C4-2B (cell line): ENCODE data around the gene SLC16A5.

Experiments
- CTCF ChIP-seq: fragments of 450-650 bp; conservative IDR thresholded peaks from 2 replicates; pipeline ENCODE4 v1.5.1; 2017; ENCODE audit warnings: mild to moderate bottlenecking
- ZFX ChIP-seq: fragments of 450-650 bp; IDR thresholded peaks from 2 replicates; pipeline ENCODE4 v1.6.1; 2017

- TF ChIP-seq CTCF (no peak), ZFX (no peak)
These were observed 21.9 kb downstream of the SLC16A5 start, which contains the start of gene ARMC7 for GRCh38 chr17:75109407-75110233.
